PFSK-1 (cell line): Measurements from ENCODE around the gene GSG1L.

Experiments used
- POLR2AphosphoS5 ChIP-seq: IDR thresholded peaks from 2 replicates; pipeline ENCODE4 v1.6.1; 2012; ENCODE audit warnings: low read depth, mild to moderate bottlenecking, control low read depth, low read length, moderate library complexity
- REST ChIP-seq, 2 experiments: IDR thresholded peaks; 2 replicates each; pipeline versions ENCODE4 v1.6.1 to v1.8.0; 2011 to 2012; ENCODE audit warnings: low read depth in 2 of 2, low read length in 2 of 2, control low read depth in 1 of 2, inconsistent platforms in 1 of 2, mild to moderate bottlenecking in 1 of 2, moderate library complexity in 1 of 2; ENCODE audit not compliant: insufficient read depth in 1 of 2
- SIN3A ChIP-seq: IDR thresholded peaks from 2 replicates; pipeline ENCODE4 v1.6.1; 2012; ENCODE audit warnings: mild to moderate bottlenecking, low read length, moderate library complexity, borderline replicate concordance; ENCODE audit not compliant: insufficient read depth
- TAF1 ChIP-seq: IDR thresholded peaks from 2 replicates; pipeline ENCODE4 v1.6.1; 2012; ENCODE audit warnings: low read length, control low read depth, borderline replicate concordance; ENCODE audit not compliant: insufficient read depth

- TF ChIP-seq POLR2AphosphoS5 (no peak), TAF1 (no peak), REST (IDR thresholded peaks at IDR 0.05; ENCODE audit: insufficient read depth in 1 of 2, low read depth in 2 of 2, low read length in 2 of 2) (no peak), SIN3A (no peak)
Observed at GRCh38 chr16:28091656-28092055, 28.1 kb upstream of the GSG1L start.
